Measurements from ENCODE around the gene ALPI. TPM values are rescaled to one million over a fixed set of nuclear protein-coding genes. Genes with fewer than 3 reads are reported as not detected.

The ALPI gene
- total RNA-seq, 1 donor from 2014 or later: not detected

DNA sequence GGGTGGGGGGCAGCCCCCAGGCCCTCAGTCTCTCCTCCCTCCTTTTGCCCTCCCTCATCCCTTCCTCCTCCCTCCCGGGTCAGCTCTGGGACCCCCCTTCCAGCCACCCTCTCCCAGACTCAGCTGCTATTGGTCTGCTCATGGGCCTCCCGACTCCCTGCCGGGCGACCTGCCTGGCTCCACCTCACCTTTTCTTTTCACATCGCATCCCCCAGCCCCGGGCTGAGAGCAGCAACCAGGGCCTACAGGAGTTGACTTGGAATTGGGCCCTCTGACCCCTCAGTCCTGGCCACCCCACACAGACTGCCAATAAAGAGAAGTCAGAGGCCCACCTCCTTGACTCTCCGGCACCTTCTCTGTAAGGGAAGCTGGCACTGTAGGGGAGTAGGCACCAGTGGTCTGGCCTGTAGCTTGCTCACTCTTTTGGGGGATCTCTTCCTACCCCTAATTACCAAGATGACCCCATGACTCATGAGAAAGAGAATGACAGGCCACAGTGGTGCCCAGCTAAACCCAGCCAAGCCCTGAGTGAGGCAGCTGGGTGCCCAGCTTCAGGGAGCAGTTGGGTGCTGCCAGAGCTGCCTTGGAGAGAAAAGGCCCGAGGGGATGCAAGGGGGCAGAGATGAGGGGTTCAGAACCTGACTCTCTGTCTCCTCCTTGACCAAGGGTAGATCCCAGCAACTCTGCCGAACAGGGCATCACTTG is 33.7 kb downstream of the ALPI start:
- DNase-seq (ENCODE audit: low read depth): no peak
- no peaks in the 10 kb centered on the region for H3K36me3 ChIP-seq (ENCODE audit: control insufficient read depth, insufficient read depth, low read length)
- peaks cover 54% of the 10 kb centered on the region for H3K27me3 ChIP-seq (ENCODE audit: control insufficient read depth, insufficient read depth, low read length)
- H3K4me3 ChIP-seq (ENCODE audit: low read depth, low read length): no peak overlapping the region
- TF ChIP-seq, protein P1, sequence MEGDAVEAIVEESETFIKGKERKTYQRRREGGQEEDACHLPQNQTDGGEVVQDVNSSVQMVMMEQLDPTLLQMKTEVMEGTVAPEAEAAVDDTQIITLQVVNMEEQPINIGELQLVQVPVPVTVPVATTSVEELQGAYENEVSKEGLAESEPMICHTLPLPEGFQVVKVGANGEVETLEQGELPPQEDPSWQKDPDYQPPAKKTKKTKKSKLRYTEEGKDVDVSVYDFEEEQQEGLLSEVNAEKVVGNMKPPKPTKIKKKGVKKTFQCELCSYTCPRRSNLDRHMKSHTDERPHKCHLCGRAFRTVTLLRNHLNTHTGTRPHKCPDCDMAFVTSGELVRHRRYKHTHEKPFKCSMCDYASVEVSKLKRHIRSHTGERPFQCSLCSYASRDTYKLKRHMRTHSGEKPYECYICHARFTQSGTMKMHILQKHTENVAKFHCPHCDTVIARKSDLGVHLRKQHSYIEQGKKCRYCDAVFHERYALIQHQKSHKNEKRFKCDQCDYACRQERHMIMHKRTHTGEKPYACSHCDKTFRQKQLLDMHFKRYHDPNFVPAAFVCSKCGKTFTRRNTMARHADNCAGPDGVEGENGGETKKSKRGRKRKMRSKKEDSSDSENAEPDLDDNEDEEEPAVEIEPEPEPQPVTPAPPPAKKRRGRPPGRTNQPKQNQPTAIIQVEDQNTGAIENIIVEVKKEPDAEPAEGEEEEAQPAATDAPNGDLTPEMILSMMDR (IDR thresholded peaks at IDR 0.05; ENCODE audit: insufficient read depth, low read length, poor library complexity, severe bottlenecking): no peak

DNA sequence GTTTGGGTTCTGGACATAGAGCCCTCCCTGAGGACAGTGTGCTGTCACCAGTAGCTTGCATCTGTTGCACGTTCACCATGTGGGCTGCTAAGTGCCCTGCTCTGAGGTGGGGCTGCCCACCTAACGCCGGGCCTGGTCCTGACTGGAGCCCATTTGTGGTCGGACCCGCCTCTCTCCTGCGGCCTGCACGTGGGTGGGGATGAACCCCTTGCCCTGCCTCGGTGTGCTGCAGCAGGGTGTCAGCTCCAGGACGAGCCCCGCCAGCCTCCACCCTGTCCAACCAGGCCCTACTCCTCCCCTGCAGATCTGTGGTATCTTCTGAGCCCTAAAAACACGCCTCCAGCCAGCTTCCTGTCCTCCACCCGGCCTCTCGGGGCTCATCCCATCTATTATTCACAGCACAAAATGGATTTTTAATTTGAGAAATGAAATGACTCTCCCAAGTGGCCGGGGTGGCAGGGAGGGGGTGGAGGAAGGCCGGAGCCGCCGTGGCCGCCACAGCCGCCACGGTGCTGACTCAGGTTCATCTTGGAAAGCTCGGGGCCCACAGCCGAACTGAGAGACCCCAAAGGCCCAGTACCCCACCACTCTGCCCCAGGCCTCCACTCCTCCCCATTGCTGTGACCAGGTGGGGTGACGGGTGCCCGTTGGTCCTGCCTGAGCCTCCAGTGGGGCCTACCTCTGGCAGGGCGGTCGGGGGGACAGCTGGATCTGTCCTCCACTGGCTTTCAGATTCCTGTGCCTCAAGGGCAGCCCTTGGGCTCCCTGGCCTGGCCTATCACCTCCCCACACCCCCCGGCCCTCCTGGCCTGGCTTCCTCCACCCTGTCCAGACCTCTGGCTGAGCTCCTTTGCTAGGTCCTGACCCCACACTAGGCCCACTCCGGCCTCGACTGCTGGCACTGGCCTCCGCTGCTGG is 34.5 kb downstream of the ALPI start:
- TF ChIP-seq, protein P1 (IDR thresholded peaks at IDR 0.05; ENCODE audit: insufficient read depth, low read length, poor library complexity, severe bottlenecking): no peak
- Histone ChIP-seq H3K36me3 (ENCODE audit: control insufficient read depth, insufficient read depth, low read length) (no peaks in the 10 kb centered on the region), H3K4me3 (ENCODE audit: low read depth, low read length) (no peak overlapping the region), H3K27me3 (ENCODE audit: control insufficient read depth, insufficient read depth, low read length) (peaks cover 46% of the 10 kb centered on the region)
- no peak for DNase-seq (ENCODE audit: low read depth)

DNA sequence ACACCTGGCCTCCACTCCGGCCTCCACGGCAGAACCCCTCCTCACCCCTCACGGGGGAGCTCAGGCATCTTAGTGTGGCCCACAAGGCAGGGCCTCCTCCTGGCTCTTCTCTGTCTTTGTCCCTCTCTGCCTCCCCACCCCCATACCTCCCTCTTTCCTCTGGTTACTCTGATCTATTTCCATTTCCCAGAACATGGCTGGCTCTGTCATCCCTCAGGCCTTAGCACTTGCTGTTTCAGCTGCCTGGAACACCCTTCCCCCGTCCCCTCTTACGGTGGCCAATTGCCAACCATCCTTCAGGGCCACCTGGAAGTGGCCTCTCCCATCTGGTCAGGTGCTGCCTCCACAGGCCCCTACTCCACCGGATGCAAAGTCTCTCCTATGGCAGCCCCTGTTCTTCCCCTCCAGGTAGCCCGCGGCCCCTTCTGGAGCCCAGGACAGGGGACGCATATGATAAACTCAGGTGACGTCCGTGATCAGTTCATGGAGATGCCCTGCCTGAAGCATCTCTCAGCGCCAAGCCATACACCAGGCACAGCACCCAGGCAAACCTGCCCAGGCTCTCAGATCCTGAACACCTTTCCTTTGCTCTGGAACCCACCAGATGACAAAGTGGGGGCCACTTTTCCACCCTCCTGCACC is 35.3 kb downstream of the ALPI start:
- peaks cover 39% of the 10 kb centered on the region for H3K27me3 ChIP-seq (ENCODE audit: control insufficient read depth, insufficient read depth, low read length)
- TF ChIP-seq, protein P1 (IDR thresholded peaks at IDR 0.05; ENCODE audit: insufficient read depth, low read length, poor library complexity, severe bottlenecking): no peak

DNA sequence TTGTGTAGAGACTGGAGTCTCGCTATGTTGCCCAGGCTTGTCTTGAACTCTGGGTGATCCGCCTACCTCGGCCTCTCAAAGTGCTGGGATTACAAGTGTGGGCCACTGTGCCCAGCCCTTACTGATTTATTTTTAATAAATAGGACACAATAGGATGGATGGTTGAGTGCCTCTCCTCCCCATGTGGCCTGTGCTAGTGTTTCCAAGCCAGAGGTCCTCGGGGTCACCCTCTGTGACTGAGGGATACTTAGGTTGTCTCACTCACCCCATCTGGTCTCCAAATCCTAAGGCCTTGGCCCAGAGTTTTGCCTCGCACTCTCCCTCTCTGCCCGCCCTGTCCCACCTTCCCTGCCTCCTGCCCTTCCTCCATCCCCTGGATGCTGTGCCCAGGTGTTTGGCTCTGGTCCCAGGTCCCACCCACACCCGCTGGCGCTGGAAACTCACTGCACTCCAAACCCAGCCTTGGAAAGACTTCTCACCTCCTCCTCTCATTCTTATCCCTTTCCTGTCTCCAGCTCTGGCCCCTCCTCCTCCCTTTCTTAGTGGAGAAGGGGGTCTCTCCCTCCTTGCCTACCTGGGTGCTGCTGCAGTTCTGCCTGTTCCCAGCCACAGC is 36.4 kb downstream of the ALPI start:
- Histone ChIP-seq H3K27me3 (ENCODE audit: control insufficient read depth, insufficient read depth, low read length) (peaks cover 39% of the 10 kb centered on the region), H3K4me3 (ENCODE audit: low read depth, low read length) (no peak overlapping the region), H3K36me3 (ENCODE audit: control insufficient read depth, insufficient read depth, low read length) (no peaks in the 10 kb centered on the region)
- no peak for DNase-seq (ENCODE audit: low read depth)
- TF ChIP-seq, protein P1 (IDR thresholded peaks at IDR 0.05; ENCODE audit: insufficient read depth, low read length, poor library complexity, severe bottlenecking): no peak

More for the DNA sequence above, 35.3 kb downstream of the ALPI start:
- Histone ChIP-seq H3K4me3 (ENCODE audit: low read depth, low read length) (no peak overlapping the region), H3K36me3 (ENCODE audit: control insufficient read depth, insufficient read depth, low read length) (no peaks in the 10 kb centered on the region)
- DNase-seq (ENCODE audit: low read depth): no peak

DNA sequence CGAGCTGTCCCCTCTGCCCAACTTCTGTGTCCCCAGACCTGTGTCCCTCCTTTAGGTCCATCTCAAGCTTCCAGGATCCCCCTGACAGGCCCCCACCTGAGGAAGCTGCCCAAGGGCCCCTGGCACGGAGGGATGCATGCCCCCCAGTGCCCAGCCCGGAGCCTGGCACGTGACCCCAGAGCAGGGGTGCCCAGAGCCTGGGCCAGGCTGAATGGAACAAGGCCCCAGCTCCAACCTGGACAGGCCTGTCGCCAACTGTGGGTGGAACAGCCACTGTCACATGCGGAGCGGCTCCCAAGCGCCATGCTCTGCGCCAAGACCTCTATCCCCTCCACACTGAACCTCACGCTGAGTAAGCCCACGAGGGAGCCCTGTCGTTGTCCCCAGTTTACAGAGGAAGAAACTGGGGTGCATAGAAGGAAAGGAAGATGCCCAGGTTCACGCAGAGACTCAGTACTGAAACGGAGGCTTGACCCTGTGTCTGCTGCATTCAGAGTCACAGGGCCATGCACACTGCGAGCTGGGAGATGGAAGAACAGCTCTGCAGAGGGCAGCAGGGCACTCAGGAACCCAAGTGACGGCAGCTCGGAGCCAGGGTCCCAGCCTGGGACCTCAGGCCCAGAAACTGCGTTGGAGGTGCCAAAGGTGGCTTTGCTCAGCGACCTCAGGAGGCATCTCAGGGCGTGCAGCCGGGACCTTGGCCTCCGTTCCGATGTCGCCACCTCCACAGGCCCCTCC is 37.2 kb downstream of the ALPI start:
- H3K4me3 ChIP-seq (ENCODE audit: low read depth, low read length): no peak overlapping the region
- no peaks in the 10 kb centered on the region for H3K36me3 ChIP-seq (ENCODE audit: control insufficient read depth, insufficient read depth, low read length)
- TF ChIP-seq, protein P1 (IDR thresholded peaks at IDR 0.05; ENCODE audit: insufficient read depth, low read length, poor library complexity, severe bottlenecking): no peak
- no peak for DNase-seq (ENCODE audit: low read depth)
- H3K27me3 ChIP-seq (ENCODE audit: control insufficient read depth, insufficient read depth, low read length): peaks cover 42% of the 10 kb centered on the region
